Measurements from ENCODE around the gene TTYH3.

DNA sequence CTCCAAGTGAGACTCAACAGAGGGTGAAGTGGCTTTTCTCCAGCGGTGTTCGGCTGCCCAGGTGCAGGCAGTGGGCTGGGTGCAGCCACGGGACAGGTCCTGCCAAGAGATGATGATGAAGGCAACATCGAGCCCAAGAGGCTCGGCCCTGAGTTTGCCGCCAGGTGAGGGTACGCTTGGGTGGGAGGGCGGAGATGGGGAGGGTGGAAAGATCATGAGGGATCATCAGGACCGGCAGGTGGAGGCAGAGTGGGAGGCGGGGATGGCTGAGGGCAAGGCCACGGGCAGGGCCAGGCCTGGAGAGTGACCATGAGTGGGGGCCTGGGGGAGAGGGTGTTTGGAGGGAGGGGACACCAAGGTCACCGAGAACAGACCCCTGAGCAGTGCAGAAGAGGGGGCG, 38.4 kb downstream of the TTYH3 start:
- TF ChIP-seq EP300 (IDR thresholded peaks at IDR 0.05) (no peak), POLR2A (IDR thresholded peaks at IDR 0.05) (no peak)

All from ovary (tissue), 1 donor.